Stomach smooth muscle (tissue), 2 donors: ENCODE data around the gene CLDN11.
A peak's percentile ranks its signal among the peaks of the same experiment; 100 is the strongest.

Experiments
- H3K27ac ChIP-seq: one replicate; pipeline ENCODE4 v1.7.0; 2013; ENCODE audit warnings: mild to moderate bottlenecking, low read length, inconsistent platforms
- H3K27me3 ChIP-seq, 2 donors: one replicate each; pipeline ENCODE4 v1.7.0; 2013; ENCODE audit warnings: low read length in 2 of 2; ENCODE audit not compliant: insufficient read depth in 2 of 2, control insufficient read depth in 1 of 2
- H3K36me3 ChIP-seq, 2 donors: one replicate each; pipeline ENCODE4 v1.7.0; 2013; ENCODE audit warnings: low read length in 2 of 2; ENCODE audit not compliant: control insufficient read depth in 2 of 2, insufficient read depth in 2 of 2
- H3K4me1 ChIP-seq: one replicate; pipeline ENCODE4 v1.7.0; 2013; ENCODE audit warnings: low read length; ENCODE audit not compliant: control insufficient read depth, insufficient read depth
- H3K4me3 ChIP-seq, 2 donors: one replicate each; pipeline ENCODE4 v1.7.0; 2013; ENCODE audit warnings: low read length in 2 of 2
- H3K9ac ChIP-seq, 2 donors: one replicate each; pipeline ENCODE4 v1.7.0; 2013; ENCODE audit warnings: low read length in 2 of 2, mild to moderate bottlenecking in 1 of 2
- H3K9me3 ChIP-seq, 2 donors: one replicate each; pipeline ENCODE4 v1.7.0; 2013; ENCODE audit warnings: low read length in 2 of 2; ENCODE audit not compliant: control insufficient read depth in 2 of 2
- donor health status: healthy.
- donor health status: Pancreatic carcinoma.

The CLDN11 gene

DNA sequence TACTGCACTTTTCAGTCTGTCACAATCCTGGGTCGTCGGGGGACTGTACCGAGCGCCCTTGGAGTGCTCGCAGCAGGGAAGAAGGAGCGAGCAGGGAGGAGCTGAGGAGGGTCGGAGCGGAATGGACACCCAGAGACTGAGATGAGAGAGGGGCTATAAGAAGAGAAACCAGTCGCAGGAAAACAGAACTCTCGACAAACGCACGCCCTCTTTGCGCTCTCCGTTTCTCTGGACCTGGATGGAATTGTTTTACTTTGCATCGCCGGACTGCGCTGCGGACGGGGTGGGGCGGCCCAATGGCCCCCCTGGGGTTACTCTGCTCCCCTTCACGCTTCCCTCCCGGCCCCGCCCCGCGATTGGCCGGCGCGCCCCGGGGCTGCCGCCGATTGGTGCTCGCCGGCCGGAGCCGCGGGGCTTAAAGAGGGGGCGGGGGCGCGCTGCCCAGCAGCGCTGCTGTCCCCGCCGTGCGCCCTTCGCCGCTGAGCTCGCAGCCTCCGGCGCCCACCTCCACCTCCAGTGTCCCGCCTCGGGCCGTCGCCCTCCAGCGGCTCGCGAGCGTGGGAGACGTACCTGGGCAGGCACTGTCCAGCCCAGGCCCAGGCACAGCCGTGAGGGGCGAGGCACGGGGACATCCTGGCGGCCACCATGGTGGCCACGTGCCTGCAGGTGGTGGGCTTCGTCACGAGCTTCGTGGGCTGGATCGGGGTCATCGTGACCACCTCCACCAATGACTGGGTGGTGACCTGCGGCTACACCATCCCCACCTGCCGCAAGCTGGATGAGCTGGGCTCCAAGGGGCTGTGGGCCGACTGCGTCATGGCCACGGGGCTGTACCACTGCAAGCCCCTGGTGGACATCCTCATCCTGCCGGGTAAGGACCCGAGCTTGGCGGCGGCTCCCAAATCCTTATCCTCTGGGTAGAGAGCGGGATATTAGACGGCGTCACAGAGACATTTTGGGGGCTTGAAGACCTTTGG is at the start of gene CLDN11:
TSS of gene CLDN11 (plus strand) at position 447 of the 977 bp plus-strand sequence. CDS start at position 646, 199 bp downstream.
- H3K27me3 ChIP-seq, result peaks cover 28 to 38% of the 10 kb centered on the region in 2 donors
- H3K4me3 ChIP-seq, result peak within 1 kb of the TSS; percentile 62 to 72
- peaks cover 17% of the 10 kb centered on the region for H3K4me1 ChIP-seq
- H3K27ac ChIP-seq, result no peak within 1 kb of the TSS
- H3K9me3 ChIP-seq, result no peaks in the 10 kb centered on the region
- H3K36me3 ChIP-seq, result no peaks in the 10 kb centered on the region
- peak within 1 kb of the TSS in 1 of 2 donors; percentile 13 for H3K9ac ChIP-seq

DNA sequence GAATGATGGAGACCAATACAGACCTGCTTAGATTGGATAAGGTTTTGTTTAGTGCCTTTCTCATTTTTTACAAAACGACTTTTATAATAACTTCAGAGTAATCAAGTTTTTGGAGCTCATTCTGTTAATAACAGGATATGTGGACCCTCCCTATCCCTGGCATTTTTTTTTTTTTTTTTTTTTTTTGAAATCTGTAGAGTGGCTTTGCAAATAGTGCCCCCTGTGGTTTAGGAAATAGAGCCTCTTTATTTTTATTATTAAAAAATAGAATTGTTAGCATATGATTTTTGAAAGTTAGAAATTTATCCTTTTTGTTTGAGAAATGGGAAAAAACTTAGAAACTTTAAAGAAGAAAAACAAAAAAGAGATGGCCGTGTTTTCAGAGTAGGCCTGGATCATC is 49.7 kb upstream of the CLDN11 start:
- Histone ChIP-seq H3K9me3 (no peaks in the 10 kb centered on the region), H3K9ac (no peak overlapping the region), H3K4me1 (no peaks in the 10 kb centered on the region), H3K4me3 (no peak overlapping the region), H3K27me3 (no peaks in the 10 kb centered on the region), H3K27ac (no peak overlapping the region), H3K36me3 (no peaks in the 10 kb centered on the region)

DNA sequence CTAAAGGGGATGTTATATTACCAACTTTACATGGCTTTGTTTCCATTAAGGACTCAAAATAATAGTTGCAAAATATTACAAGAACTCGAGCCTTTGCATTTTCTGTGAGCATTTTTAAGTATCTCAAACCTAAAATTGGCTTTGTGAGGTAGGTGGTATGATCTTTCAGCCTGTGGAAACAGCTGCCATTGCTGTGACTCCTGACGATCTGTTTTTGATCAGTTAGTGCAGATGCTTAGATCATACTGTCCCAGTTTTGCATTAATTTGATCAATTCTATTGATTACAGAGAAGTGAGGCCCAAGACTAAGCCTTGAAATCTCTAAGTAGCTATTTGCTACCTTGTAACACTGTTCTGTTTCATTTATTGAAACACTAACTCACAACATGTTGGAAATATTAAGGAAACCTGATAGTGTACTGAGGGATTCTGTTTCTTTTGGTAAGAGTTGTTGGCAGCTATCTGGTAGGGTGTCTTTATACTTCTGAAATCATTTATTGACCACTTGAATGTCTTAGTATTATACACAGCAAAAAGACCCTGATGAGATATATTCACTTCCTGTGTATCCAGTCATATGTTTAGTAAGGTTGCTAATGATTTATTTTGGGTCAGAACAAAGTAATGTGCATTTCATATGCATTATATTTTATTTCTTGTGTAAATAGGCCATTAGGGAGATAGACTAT is 46.3 kb upstream of the CLDN11 start:
- no peak overlapping the region for H3K9ac ChIP-seq
- no peak overlapping the region for H3K4me3 ChIP-seq
- H3K4me1 ChIP-seq, result no peaks in the 10 kb centered on the region
- H3K27me3 ChIP-seq, result no peaks in the 10 kb centered on the region
- no peak overlapping the region for H3K27ac ChIP-seq
- no peaks in the 10 kb centered on the region for H3K9me3 ChIP-seq
- H3K36me3 ChIP-seq, result no peaks in the 10 kb centered on the region

DNA sequence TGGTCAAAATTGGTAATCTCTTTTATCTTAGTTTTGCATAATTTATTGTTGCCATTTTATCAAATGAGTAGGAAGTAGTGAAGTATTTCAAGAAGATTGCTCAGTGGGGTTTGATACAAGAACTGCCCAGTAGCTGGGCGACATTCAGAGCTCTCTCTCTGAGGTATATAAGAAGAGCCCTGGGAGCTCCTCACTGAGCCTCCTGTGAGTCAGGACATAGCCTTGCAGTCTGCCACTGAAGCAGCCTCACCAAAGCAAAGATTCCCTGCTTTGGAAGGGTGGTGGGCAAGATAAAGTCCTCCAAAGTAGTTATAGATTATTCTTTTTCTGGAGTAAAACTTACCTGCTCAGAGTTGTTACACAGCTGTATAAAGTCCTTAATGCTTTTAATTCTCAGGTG is 35.1 kb upstream of the CLDN11 start:
- Histone ChIP-seq H3K4me3 (no peak overlapping the region), H3K36me3 (peaks cover 0 to 14% of the 10 kb centered on the region in 2 donors), H3K9ac (no peak overlapping the region), H3K9me3 (peaks cover 0 to 3% of the 10 kb centered on the region in 2 donors), H3K27me3 (no peaks in the 10 kb centered on the region), H3K4me1 (no peaks in the 10 kb centered on the region), H3K27ac (no peak overlapping the region)

DNA sequence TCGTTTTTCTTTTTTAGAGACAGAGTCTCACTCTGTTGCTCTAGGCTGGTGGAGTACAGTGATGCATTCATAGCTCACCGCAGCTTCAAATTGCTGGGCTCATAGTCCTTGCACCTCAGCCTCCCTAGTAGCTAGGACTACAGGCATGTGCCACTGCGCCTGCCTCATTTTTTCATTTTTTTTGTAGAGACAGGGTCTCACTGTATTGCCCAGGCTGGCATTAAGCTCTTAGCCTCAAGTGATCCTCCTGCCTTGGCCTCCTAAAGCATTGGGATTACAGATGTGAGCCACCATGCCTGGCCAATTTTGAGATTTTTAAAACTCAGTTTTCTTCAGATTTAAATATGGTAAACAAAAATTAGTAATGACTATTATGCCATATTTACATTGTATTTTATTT is 32.2 kb upstream of the CLDN11 start:
- H3K27ac ChIP-seq, result no peak overlapping the region
- peaks cover 15 to 16% of the 10 kb centered on the region in 2 donors for H3K36me3 ChIP-seq
- peaks cover 0 to 3% of the 10 kb centered on the region in 2 donors for H3K9me3 ChIP-seq
- H3K4me1 ChIP-seq, result no peaks in the 10 kb centered on the region
- no peak overlapping the region for H3K4me3 ChIP-seq
- H3K27me3 ChIP-seq, result no peaks in the 10 kb centered on the region
- H3K9ac ChIP-seq, result no peak overlapping the region

DNA sequence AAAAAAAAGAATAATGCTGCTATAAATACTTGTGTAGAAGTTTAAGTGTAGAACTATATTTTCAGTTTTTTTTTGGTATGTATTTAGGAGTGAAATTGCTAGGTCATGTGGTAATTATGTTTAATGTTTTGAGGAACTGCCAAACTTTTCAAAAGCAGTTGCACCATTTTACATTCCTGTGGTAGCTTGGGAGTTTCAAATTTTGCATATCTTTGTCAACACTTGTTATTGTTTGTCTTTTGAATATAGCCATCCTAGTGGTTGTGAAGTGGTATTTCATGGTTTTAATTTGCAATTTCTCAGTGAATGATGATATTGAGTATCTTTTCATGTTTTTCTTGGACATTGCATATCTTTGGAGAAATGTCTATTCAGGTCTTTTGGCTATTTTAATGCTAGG is 30.7 kb upstream of the CLDN11 start:
- H3K27me3 ChIP-seq, result no peaks in the 10 kb centered on the region
- peaks cover 16 to 17% of the 10 kb centered on the region in 2 donors for H3K36me3 ChIP-seq
- no peak overlapping the region for H3K4me3 ChIP-seq
- H3K4me1 ChIP-seq, result no peaks in the 10 kb centered on the region
- peaks cover 0 to 3% of the 10 kb centered on the region in 2 donors for H3K9me3 ChIP-seq
- H3K27ac ChIP-seq, result no peak overlapping the region
- H3K9ac ChIP-seq, result no peak overlapping the region

DNA sequence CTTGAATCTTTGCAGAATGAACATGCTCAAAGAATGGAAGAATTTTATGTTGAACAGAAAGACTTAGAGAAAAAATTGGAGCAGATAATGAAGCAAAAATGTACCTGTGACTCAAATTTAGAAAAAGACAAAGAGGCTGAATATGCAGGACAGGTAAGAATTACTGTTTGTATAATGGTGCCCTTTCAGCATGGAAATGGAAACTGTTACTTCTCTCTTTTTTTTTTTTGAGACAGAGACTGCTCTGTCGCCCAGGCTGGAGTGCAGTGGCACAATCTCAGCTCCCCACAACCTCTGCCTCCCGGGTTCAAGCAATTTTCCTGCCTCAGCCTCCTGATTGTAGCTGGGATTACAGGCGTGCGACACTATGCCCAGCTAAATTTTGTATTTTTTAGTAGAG is 27.6 kb upstream of the CLDN11 start:
- Histone ChIP-seq H3K9ac (no peak overlapping the region), H3K4me3 (no peak overlapping the region), H3K27ac (no peak overlapping the region), H3K9me3 (peaks cover 0 to 3% of the 10 kb centered on the region in 2 donors), H3K4me1 (no peaks in the 10 kb centered on the region), H3K36me3 (peaks cover 11 to 16% of the 10 kb centered on the region in 2 donors), H3K27me3 (no peaks in the 10 kb centered on the region)

DNA sequence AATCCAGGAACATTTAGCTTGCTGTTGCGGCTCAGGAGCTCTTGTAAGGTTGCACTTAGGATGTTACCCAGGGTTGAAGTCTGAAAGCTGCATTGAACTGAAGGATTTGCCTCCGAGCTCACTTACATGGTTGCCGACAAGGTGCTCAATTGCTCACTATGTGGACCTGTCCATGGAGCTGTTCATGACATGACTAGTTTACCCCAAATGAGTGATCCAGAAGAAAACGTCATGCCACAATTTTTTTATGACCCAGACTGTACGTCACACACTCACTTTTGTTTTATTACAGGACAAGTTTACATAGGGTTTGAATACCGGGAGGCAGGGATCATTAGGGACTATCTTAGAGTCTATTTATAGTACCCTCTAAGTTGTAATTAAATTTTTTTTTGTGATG is 21.0 kb upstream of the CLDN11 start:
- H3K27ac ChIP-seq, result no peak overlapping the region
- no peaks in the 10 kb centered on the region for H3K4me1 ChIP-seq
- no peak overlapping the region for H3K4me3 ChIP-seq
- no peaks in the 10 kb centered on the region for H3K36me3 ChIP-seq
- H3K27me3 ChIP-seq, result no peaks in the 10 kb centered on the region
- no peaks in the 10 kb centered on the region for H3K9me3 ChIP-seq
- no peak overlapping the region for H3K9ac ChIP-seq

DNA sequence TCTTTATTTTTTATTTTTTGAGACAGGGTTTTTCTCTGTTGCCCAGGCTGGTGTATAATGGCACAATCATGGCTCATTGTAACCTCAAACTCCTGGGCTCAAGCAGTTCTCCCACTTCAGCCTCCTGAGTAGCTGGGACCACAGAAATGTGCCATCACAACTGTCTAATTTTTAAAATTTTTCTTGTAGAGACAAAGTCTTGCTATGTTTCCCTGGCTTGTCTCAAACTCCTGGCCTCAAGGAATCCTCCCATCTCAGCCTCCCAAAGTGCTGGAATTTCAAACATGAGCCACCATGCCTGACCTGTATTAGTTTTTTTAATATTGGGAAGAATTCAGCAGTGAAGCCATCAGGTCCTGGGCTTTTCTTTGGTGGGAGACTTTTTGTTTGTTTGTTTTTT is 13.6 kb upstream of the CLDN11 start:
- Histone ChIP-seq H3K27ac (no peak overlapping the region), H3K4me1 (no peaks in the 10 kb centered on the region), H3K36me3 (no peaks in the 10 kb centered on the region), H3K9me3 (no peaks in the 10 kb centered on the region), H3K27me3 (no peaks in the 10 kb centered on the region), H3K9ac (no peak overlapping the region), H3K4me3 (no peak overlapping the region)

DNA sequence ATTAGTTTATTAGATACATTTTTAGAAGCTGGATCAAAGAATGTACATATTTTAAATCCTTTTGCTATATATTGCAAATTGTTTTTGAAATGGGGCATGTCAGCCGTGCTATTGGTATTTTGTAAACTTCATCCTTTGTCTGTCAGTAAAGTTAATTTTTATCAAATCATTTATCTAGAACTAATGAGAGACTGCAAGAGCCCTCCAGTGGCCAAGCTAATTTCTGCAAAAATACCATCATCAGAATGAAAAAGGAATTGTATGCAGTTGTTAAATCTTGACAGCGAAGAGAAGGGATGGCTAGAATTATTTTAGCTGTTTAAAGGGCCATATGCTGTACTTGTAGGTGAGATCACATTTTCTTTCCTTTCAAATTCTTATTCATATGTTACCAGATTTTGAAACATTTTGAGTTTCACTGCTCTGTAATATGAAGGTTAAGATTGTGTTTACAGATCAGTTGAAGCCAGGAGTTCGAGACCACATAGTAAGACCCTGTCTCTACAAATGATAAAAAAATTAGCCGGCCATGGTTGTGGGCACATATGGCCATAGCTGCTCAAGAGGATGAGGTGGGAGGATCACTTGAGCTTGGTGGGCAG is 8.1 kb upstream of the CLDN11 start:
- Histone ChIP-seq H3K9ac (no peak overlapping the region), H3K27me3 (peaks cover 0 to 2% of the 10 kb centered on the region in 2 donors), H3K4me3 (no peak overlapping the region), H3K9me3 (no peaks in the 10 kb centered on the region), H3K36me3 (no peaks in the 10 kb centered on the region), H3K4me1 (no peaks in the 10 kb centered on the region), H3K27ac (no peak overlapping the region)
